Activated B cell treated with CpG ODN at 0.5 μM for 24 hours (primary cell): Measurements from ENCODE around the gene XYLT1. TPM values are rescaled to one million over a fixed set of nuclear protein-coding genes. Genes with fewer than 3 reads are reported as not detected.

Experiments
- ATAC-seq: fragments of 200-7000 bp; cut with Tn5 transposase; one replicate; pipeline ENCODE4 v1.10.0; 2021; ENCODE audit warnings: low read depth, mild to moderate bottlenecking, moderate library complexity
- CTCF ChIA-PET: fragments of 350-600 bp; sonication (Branson Sonifier 250); formaldehyde crosslinking; loops from one replicate; lab custom pipeline; 2021; ENCODE audit warnings: antibody characterized with exemption; lab: Charles Lee
- POLR2A ChIA-PET: fragments of 350-600 bp; sonication (Branson Sonifier 250); formaldehyde crosslinking; loops from one replicate; lab custom pipeline; 2021; ENCODE audit warnings: antibody characterized with exemption; lab: Charles Lee
- DNase-seq: peaks from one replicate; pipeline ENCODE4 v3.0.0; 2022
- H3K27ac Mint-ChIP-seq: one replicate; pipeline ENCODE4 v1.8.0; 2020; ENCODE audit warnings: mixed read lengths
- H3K27me3 Mint-ChIP-seq: one replicate; pipeline ENCODE4 v1.8.0; 2021; ENCODE audit warnings: mixed read lengths
- H3K36me3 Mint-ChIP-seq: one replicate; pipeline ENCODE4 v1.8.0; 2021; ENCODE audit warnings: low read depth, mixed read lengths
- H3K4me1 Mint-ChIP-seq: one replicate; pipeline ENCODE4 v1.8.0; 2021; ENCODE audit warnings: mixed read lengths
- H3K4me3 Mint-ChIP-seq: one replicate; pipeline ENCODE4 v1.8.0; 2020; ENCODE audit warnings: mild to moderate bottlenecking, mixed read lengths
- H3K9me3 Mint-ChIP-seq: one replicate; pipeline ENCODE4 v1.8.0; 2020; ENCODE audit warnings: mixed read lengths
- CTCF ChIP-seq: fragments of 200-600 bp; IDR thresholded peaks from one replicate; pipeline ENCODE4 v1.8.0; 2022; ENCODE audit warnings: antibody characterized with exemption, mild to moderate bottlenecking
- intact Hi-C: fragments of 100-400 bp; cut with micrococcal nuclease; formaldehyde crosslinking; loops from one replicate; pipeline ENCODE4 v1.15.1; 2024
- total RNA-seq: library from RNA; stranded (reverse); gene quantifications from 2 replicates; pipeline ENCODE4 v1.2.3, GENCODE V29; 2022

Gene XYLT1
- total RNA-seq, 1 donor from 2014 or later = 17.0 TPM

GRCh38 chr16:17107450-17107849 is 363.3 kb downstream of the XYLT1 start:
- H3K27me3 Mint-ChIP-seq = no peaks in the 10 kb centered on the region
- ChIA-PET POLR2A (no interaction called here), CTCF (no interaction called here)
- intact Hi-C loops = no loop called here
- H3K4me1 Mint-ChIP-seq = peaks cover 5% of the 10 kb centered on the region
- no peak overlapping the region for H3K27ac Mint-ChIP-seq
- H3K4me3 Mint-ChIP-seq = no peak overlapping the region
- ATAC-seq (no peak), DNase-seq (no peak)
- H3K36me3 Mint-ChIP-seq = peaks cover 47% of the 10 kb centered on the region
- no peak for TF ChIP-seq CTCF
- no peaks in the 10 kb centered on the region for H3K9me3 Mint-ChIP-seq

GRCh38 chr16:17106243-17106791 is 364.4 kb downstream of the XYLT1 start:
- intact Hi-C loops = no loop called here
- no peak overlapping the region for H3K27ac Mint-ChIP-seq
- DNase-seq (no peak), ATAC-seq (no peak)
- peaks cover 3% of the 10 kb centered on the region for H3K9me3 Mint-ChIP-seq
- H3K4me3 Mint-ChIP-seq = no peak overlapping the region
- no peaks in the 10 kb centered on the region for H3K27me3 Mint-ChIP-seq
- CTCF ChIA-PET = interaction anchor here (0.6 kb wide), 1 partner anchor 41 kb away, joined by 3 read pairs; no protein-coding TSS in a partner anchor
- H3K36me3 Mint-ChIP-seq = peaks cover 43% of the 10 kb centered on the region
- TF ChIP-seq CTCF = no peak
- peaks cover 5% of the 10 kb centered on the region for H3K4me1 Mint-ChIP-seq
- POLR2A ChIA-PET = no interaction called here

- POLR2A ChIA-PET = no interaction called here
- CTCF ChIA-PET = no interaction called here
- Mint-ChIP-seq H3K27ac (no peak overlapping the region), H3K4me3 (no peak overlapping the region), H3K9me3 (peaks cover 4% of the 10 kb centered on the region), H3K27me3 (no peaks in the 10 kb centered on the region), H3K4me1 (peaks cover 5% of the 10 kb centered on the region), H3K36me3 (peaks cover 35% of the 10 kb centered on the region)
- ATAC-seq = no peak
- intact Hi-C loops = no loop called here
- DNase-seq = no peak
- TF ChIP-seq CTCF = no peak
These were observed 365.4 kb downstream of the XYLT1 start for GRCh38 chr16:17105239-17105797.

GRCh38 chr16:17104654-17105053 is 366.1 kb downstream of the XYLT1 start:
- Mint-ChIP-seq H3K36me3 (peaks cover 28% of the 10 kb centered on the region), H3K4me1 (peaks cover 5% of the 10 kb centered on the region), H3K9me3 (peaks cover 4% of the 10 kb centered on the region), H3K27me3 (no peaks in the 10 kb centered on the region), H3K4me3 (no peak overlapping the region), H3K27ac (no peak overlapping the region)
- ChIA-PET CTCF (no interaction called here), POLR2A (no interaction called here)
- no peak for DNase-seq
- no peak for ATAC-seq
- TF ChIP-seq CTCF = no peak
- intact Hi-C loops = no loop called here

GRCh38 chr16:17103216-17103615 is 367.5 kb downstream of the XYLT1 start:
- H3K9me3 Mint-ChIP-seq = peaks cover 4% of the 10 kb centered on the region
- ChIA-PET POLR2A (no interaction called here), CTCF (no interaction called here)
- H3K36me3 Mint-ChIP-seq = peaks cover 14% of the 10 kb centered on the region
- no peak for DNase-seq
- intact Hi-C loops = no loop called here
- no peak overlapping the region for H3K27ac Mint-ChIP-seq
- no peak for ATAC-seq
- H3K27me3 Mint-ChIP-seq = no peaks in the 10 kb centered on the region
- H3K4me1 Mint-ChIP-seq = peaks cover 5% of the 10 kb centered on the region
- no peak overlapping the region for H3K4me3 Mint-ChIP-seq
- TF ChIP-seq CTCF = no peak
